Measurements from ENCODE around the gene LENEP. TPM values are rescaled to one million over a fixed set of nuclear protein-coding genes. Genes with fewer than 3 reads are reported as not detected.

Gene LENEP
- total and polyA plus RNA-seq, 2 of the 8 experiments (the other 6 are each of a cell fraction or from before 2014, with no cell fraction given), result 1.3 TPM; not detected in 1

DNA sequence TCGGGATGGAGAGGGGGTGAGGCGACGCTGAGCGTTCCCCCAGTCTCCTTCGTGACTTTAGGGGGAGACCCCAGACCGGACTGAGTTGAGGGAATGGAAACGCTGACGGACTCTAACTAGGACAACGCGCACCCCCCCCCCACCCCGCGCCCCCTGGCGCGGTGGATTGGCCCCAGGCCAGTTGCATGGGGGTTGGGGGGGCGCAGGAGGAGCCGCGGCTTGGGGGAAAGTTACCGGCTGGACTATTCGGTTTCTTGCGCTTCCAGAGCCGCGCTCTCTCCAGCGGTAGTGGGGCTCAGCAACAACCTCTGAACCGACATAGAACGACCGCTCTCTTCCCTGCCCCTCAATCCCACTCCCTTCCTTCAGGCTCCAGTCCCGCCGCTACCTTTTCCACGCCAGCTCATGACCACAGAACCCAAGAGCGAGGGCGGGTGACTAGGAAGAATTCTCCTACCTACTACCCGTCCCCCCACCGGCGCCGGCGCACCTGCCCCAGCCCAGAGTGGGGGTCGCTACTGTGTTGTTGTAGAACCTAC is 9.9 kb downstream of the LENEP start:
- peak overlapping the region; percentile 92; the same call in 1 of the 2 replicates for H2BK5ac ChIP-seq (ENCODE audit: low read depth, low read length)
- 0% methylated on average over 20 of the region's 37 CpGs; no CpG with 5 or more reads in 1 of the 2 experiments for WGBS, 2 experiments (ENCODE audit: extremely low coverage in 1 of 2, insufficient coverage in 1 of 2, insufficient read length in 1 of 2, insufficient replicate concordance in 2 of 2, low coverage in 1 of 2, low lambda C conversion rate in 2 of 2, missing lambda C conversion rate in 1 of 2)
- peaks cover 18% of the 10 kb centered on the region; the same call in 1 of the 2 replicates for H3K23me2 ChIP-seq (ENCODE audit: low read depth, low read length)
- peak overlapping the region; percentile 62 for H3K56ac ChIP-seq (replicated peaks; ENCODE audit: insufficient read length, low read depth, low read length)
- peak overlapping the region; percentile 87 to 99 (median 90) for H3K4me3 ChIP-seq (ENCODE audit: extremely low read depth in 1 of 4, insufficient read depth in 2 of 4, low read depth in 3 of 4, low read length in 4 of 4)
- CTCF ChIA-PET (ENCODE audit: partially characterized antibody), result interaction anchor here (1.0 to 14.0 kb wide), 9 partner anchors 9 to 204 kb away, joined by 3 to 258 read pairs (median 4); partner anchors contain the start of genes EFNA4, FLAD1 and LENEP
- H3K27me3 ChIP-seq (replicated peaks in 1 of 4; ENCODE audit: control insufficient read depth in 3 of 4, extremely low read depth in 1 of 4, insufficient read depth in 3 of 4, low read length in 3 of 4), result no peaks in the 10 kb centered on the region
- H3K9me3 ChIP-seq (ENCODE audit: insufficient read depth in 2 of 2, low read depth in 1 of 2, low read length in 1 of 2), result no peaks in the 10 kb centered on the region
- no peak for TF ChIP-seq EP300 (IDR thresholded peaks at IDR 0.05; ENCODE audit: borderline replicate concordance in 1 of 2, low read depth in 2 of 2, low read length in 2 of 2)
- no peak for TF ChIP-seq JUN (IDR thresholded peaks at IDR 0.05; ENCODE audit: low read depth, low read length)
- peak in 1 of 2 experiments; percentile 54; a peak in 1 of 4 replicates for TF ChIP-seq SIN3A (conservative IDR thresholded peaks at IDR 0.05 in 1 of 2, IDR thresholded peaks at IDR 0.05 in 1 of 2; ENCODE audit: low read depth in 1 of 2, low read length in 2 of 2)
- peak overlapping the region; percentile 98; the same call in 1 of the 2 replicates for H2BK20ac ChIP-seq (ENCODE audit: low read length)
- peak overlapping the region; percentile 83 for H4K5ac ChIP-seq (ENCODE audit: insufficient read length, low read depth, low read length)
- peak overlapping the region; percentile 93 for H3K18ac ChIP-seq (ENCODE audit: extremely low read depth, low read length)
- peak overlapping the region; percentile 94 for H4K91ac ChIP-seq (replicated peaks; ENCODE audit: insufficient read length, low read length)
- peaks cover 13% of the 10 kb centered on the region for H3K79me1 ChIP-seq (ENCODE audit: low read depth, low read length)
- FAIRE-seq (no peak), DNase-seq (ENCODE audit: low read depth in 1 of 2, low spot score in 2 of 2) (no peak)
- no peak overlapping the region for H2BK15ac ChIP-seq (ENCODE audit: low read length)
- no peak overlapping the region for H2AFZ ChIP-seq (ENCODE audit: low read length)
- H3K4me2 ChIP-seq (ENCODE audit: insufficient read depth in 1 of 2, low read depth in 2 of 2, low read length in 2 of 2), result peak overlapping the region; percentile 79 to 93
- no peak overlapping the region for H2BK120ac ChIP-seq (replicated peaks; ENCODE audit: low read depth, low read length)
- POLR2A ChIA-PET (ENCODE audit: partially characterized antibody), result interaction anchor here (0.9 to 42.8 kb wide), 7 partner anchors 10 to 126 kb away, joined by 3 to 702 read pairs (median 4); partner anchors contain the start of genes CKS1B, FLAD1, LENEP and PBXIP1
- peak overlapping the region; percentile 11 for H3K14ac ChIP-seq (ENCODE audit: insufficient read length)
- H3K79me2 ChIP-seq (ENCODE audit: control insufficient read depth in 1 of 2, insufficient read depth in 2 of 2, low read length in 2 of 2), result peaks cover 0 to 50% of the 10 kb centered on the region in 2 experiments; a peak in 3 of 4 replicates
- H3K36me3 ChIP-seq (ENCODE audit: control insufficient read depth in 2 of 4, insufficient read depth in 4 of 4, low read length in 3 of 4), result peaks cover 0 to 2% (median 0%) of the 10 kb centered on the region in 4 experiments; a peak in 2 of 8 replicates
- peak overlapping the region; percentile 80; the same call in 1 of the 2 replicates for H2BK12ac ChIP-seq (ENCODE audit: low read depth, low read length)
- no peak overlapping the region for H2AK5ac ChIP-seq (ENCODE audit: low read depth, low read length)
- peak overlapping the region; percentile 32 for H3K4ac ChIP-seq (replicated peaks; ENCODE audit: insufficient read length, low read depth, low read length)
- H4K8ac ChIP-seq (ENCODE audit: extremely low read depth, insufficient read depth, low read length), result no peak overlapping the region; the same call in 1 of the 2 replicates
- H3K4me1 ChIP-seq (replicated peaks in 1 of 4; ENCODE audit: control insufficient read depth in 3 of 4, insufficient read depth in 4 of 4, low read length in 3 of 4), result peaks cover 6 to 25% (median 18%) of the 10 kb centered on the region in 4 experiments
- H3K9ac ChIP-seq (replicated peaks in 1 of 4; ENCODE audit: extremely low read depth in 1 of 4, low read depth in 3 of 4, low read length in 3 of 4), result peak overlapping the region in 3 of 4 experiments; percentile 40 to 47 (median 45); a peak in 5 of 7 replicates
- H4K20me1 ChIP-seq (replicated peaks in 1 of 2; ENCODE audit: control insufficient read depth in 1 of 2, insufficient read depth in 2 of 2, low read length in 2 of 2), result peaks cover 0 to 17% of the 10 kb centered on the region in 2 experiments
- H3K27ac ChIP-seq (ENCODE audit: low read depth, low read length), result peak overlapping the region; percentile 48; the same call in 1 of the 2 replicates
- no peak overlapping the region for H3K23ac ChIP-seq (ENCODE audit: insufficient read length)
